GM12878 (cell line): Measurements from ENCODE around the gene MTA3.
"Not testable (repeated sequence)": the region's sequence is repeated elsewhere in the genome, so short reads cannot be mapped to it uniquely, and the experiment has no call there.

ENCODE experiments used
- CBX5 ChIP-seq: sonication (generic); IDR thresholded peaks from 2 replicates; pipeline ENCODE4 v1.6.1; 2016; ENCODE audit warnings: low read depth, moderate library complexity, mild to moderate bottlenecking, inconsistent platforms
- CEBPB ChIP-seq, 2 experiments: fragments of 150-350 bp in 1 of 2; IDR thresholded peaks; 2 replicates each; pipeline ENCODE4 v1.6.1; 2012 to 2014; ENCODE audit warnings: low read depth in 2 of 2, low read length in 2 of 2, borderline replicate concordance in 1 of 2, inconsistent platforms in 1 of 2
- ESRRA ChIP-seq: IDR thresholded peaks from 2 replicates; pipeline ENCODE4 v1.6.1; 2012; ENCODE audit warnings: mild to moderate bottlenecking, low read length, improper control_type of control experiment
- HSF1 ChIP-seq: fragments of 150-350 bp; IDR thresholded peaks from 2 replicates; pipeline ENCODE4 v1.6.1; 2014; ENCODE audit warnings: mild to moderate bottlenecking, low read depth, low read length
- POLR2A ChIP-seq: IDR thresholded peaks from 2 replicates; pipeline ENCODE4 v1.6.1; 2011; ENCODE audit warnings: low read depth, mild to moderate bottlenecking, low read length
- POLR2AphosphoS5 ChIP-seq: IDR thresholded peaks from 2 replicates; pipeline ENCODE4 v1.6.1; 2011; ENCODE audit warnings: mild to moderate bottlenecking, low read length, inconsistent platforms
- TARDBP ChIP-seq: IDR thresholded peaks from 2 replicates; pipeline ENCODE4 v1.6.1; 2016; ENCODE audit warnings: borderline replicate concordance
- YY1 ChIP-seq: IDR thresholded peaks from 2 replicates; pipeline ENCODE4 v1.6.1; 2011; ENCODE audit warnings: low read depth, mild to moderate bottlenecking, low read length
- ZNF274 ChIP-seq: IDR thresholded peaks from one replicate; pipeline ENCODE4 v1.8.0; 2011; ENCODE audit not compliant: insufficient read length, insufficient read depth
- ZSCAN29 ChIP-seq: fragments of 450-650 bp; IDR thresholded peaks from 2 replicates; pipeline ENCODE4 v1.6.1; 2017; ENCODE audit warnings: mild to moderate bottlenecking, moderate library complexity
- TF ChIP-seq, protein P1 (sequence below), 3 experiments: IDR thresholded peaks in 2 of 3; conservative IDR thresholded peaks in 1 of 3; 2 replicates each; pipeline ENCODE4 v1.5.1; 2011; ENCODE audit warnings: low read depth in 3 of 3, low read length in 3 of 3, mild to moderate bottlenecking in 3 of 3, control low read depth in 2 of 3, moderate library complexity in 2 of 3, inconsistent platforms in 1 of 3, mixed read lengths in 1 of 3; ENCODE audit not compliant: control insufficient read depth in 2 of 3, insufficient read depth in 1 of 3; ENCODE audit errors: extremely low read depth in 1 of 3
- TF ChIP-seq, protein P2 (sequence below): fragments of 450-650 bp; IDR thresholded peaks from 2 replicates; pipeline ENCODE4 v1.6.1; 2017; ENCODE audit warnings: antibody characterized with exemption, mild to moderate bottlenecking, moderate library complexity
- TF ChIP-seq, protein P3 (sequence below): fragments of 450-650 bp; IDR thresholded peaks from 2 replicates; pipeline ENCODE4 v1.6.1; 2016; ENCODE audit warnings: mild to moderate bottlenecking

GRCh38 chr2:42560133-42560532, 8.3 kb upstream of the MTA3 start:
- TF ChIP-seq ZNF274; YY1; CEBPB (IDR thresholded peaks at IDR 0.05; ENCODE audit: borderline replicate concordance in 1 of 2, low read depth in 2 of 2, low read length in 2 of 2); HSF1; POLR2A; ZSCAN29; TARDBP; POLR2AphosphoS5; ESRRA; CBX5: not testable (repeated sequence)
- TF ChIP-seq, protein P1, sequence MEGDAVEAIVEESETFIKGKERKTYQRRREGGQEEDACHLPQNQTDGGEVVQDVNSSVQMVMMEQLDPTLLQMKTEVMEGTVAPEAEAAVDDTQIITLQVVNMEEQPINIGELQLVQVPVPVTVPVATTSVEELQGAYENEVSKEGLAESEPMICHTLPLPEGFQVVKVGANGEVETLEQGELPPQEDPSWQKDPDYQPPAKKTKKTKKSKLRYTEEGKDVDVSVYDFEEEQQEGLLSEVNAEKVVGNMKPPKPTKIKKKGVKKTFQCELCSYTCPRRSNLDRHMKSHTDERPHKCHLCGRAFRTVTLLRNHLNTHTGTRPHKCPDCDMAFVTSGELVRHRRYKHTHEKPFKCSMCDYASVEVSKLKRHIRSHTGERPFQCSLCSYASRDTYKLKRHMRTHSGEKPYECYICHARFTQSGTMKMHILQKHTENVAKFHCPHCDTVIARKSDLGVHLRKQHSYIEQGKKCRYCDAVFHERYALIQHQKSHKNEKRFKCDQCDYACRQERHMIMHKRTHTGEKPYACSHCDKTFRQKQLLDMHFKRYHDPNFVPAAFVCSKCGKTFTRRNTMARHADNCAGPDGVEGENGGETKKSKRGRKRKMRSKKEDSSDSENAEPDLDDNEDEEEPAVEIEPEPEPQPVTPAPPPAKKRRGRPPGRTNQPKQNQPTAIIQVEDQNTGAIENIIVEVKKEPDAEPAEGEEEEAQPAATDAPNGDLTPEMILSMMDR (IDR thresholded peaks at IDR 0.05 in 2 of 3, conservative IDR thresholded peaks at IDR 0.05 in 1 of 3; ENCODE audit: control insufficient read depth in 2 of 3, extremely low read depth in 1 of 3, insufficient read depth in 1 of 3, low read depth in 3 of 3, low read length in 3 of 3): not testable (repeated sequence)
- TF ChIP-seq, protein P2, sequence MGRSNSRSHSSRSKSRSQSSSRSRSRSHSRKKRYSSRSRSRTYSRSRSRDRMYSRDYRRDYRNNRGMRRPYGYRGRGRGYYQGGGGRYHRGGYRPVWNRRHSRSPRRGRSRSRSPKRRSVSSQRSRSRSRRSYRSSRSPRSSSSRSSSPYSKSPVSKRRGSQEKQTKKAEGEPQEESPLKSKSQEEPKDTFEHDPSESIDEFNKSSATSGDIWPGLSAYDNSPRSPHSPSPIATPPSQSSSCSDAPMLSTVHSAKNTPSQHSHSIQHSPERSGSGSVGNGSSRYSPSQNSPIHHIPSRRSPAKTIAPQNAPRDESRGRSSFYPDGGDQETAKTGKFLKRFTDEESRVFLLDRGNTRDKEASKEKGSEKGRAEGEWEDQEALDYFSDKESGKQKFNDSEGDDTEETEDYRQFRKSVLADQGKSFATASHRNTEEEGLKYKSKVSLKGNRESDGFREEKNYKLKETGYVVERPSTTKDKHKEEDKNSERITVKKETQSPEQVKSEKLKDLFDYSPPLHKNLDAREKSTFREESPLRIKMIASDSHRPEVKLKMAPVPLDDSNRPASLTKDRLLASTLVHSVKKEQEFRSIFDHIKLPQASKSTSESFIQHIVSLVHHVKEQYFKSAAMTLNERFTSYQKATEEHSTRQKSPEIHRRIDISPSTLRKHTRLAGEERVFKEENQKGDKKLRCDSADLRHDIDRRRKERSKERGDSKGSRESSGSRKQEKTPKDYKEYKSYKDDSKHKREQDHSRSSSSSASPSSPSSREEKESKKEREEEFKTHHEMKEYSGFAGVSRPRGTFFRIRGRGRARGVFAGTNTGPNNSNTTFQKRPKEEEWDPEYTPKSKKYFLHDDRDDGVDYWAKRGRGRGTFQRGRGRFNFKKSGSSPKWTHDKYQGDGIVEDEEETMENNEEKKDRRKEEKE: not testable (repeated sequence)
- TF ChIP-seq, protein P3, sequence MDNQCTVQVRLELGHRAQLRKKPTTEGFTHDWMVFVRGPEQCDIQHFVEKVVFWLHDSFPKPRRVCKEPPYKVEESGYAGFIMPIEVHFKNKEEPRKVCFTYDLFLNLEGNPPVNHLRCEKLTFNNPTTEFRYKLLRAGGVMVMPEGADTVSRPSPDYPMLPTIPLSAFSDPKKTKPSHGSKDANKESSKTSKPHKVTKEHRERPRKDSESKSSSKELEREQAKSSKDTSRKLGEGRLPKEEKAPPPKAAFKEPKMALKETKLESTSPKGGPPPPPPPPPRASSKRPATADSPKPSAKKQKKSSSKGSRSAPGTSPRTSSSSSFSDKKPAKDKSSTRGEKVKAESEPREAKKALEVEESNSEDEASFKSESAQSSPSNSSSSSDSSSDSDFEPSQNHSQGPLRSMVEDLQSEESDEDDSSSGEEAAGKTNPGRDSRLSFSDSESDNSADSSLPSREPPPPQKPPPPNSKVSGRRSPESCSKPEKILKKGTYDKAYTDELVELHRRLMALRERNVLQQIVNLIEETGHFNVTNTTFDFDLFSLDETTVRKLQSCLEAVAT: not testable (repeated sequence)
